NCI-H526 treated with DMSO at 0.1 percent for 48 hours (cell line): Measurements from ENCODE around the gene TNFAIP1.

Source experiments
- DNase-seq: peaks from one replicate; lab custom pipeline; 2025; lab: John Stamatoyannopoulos, UW

Gene TNFAIP1

GRCh38 chr17:28346199-28346580 is 10.6 kb downstream of the TNFAIP1 start:
- DNase-seq, result no peak

GRCh38 chr17:28346746-28347246 is 11.2 kb downstream of the TNFAIP1 start:
- DNase-seq, result no peak

- DNase-seq, result no peak
Measured at GRCh38 chr17:28347261-28347891, 11.8 kb downstream of the TNFAIP1 start.

GRCh38 chr17:28348979-28349378 is 13.4 kb downstream of the TNFAIP1 start:
- no peak for DNase-seq

- no peak for DNase-seq
Measured at GRCh38 chr17:28350271-28350670, 14.7 kb downstream of the TNFAIP1 start.

- DNase-seq, result peak; percentile 94
Measured at GRCh38 chr17:28357061-28357900, 21.7 kb downstream of the TNFAIP1 start, which contains the start of gene POLDIP2. TSS of gene POLDIP2 (minus strand) at chr17:28357527. CDS start at chr17:28357448, 79 bp downstream.

GRCh38 chr17:28357901-28358197 is 22.3 kb downstream of the TNFAIP1 start:
- DNase-seq, result no peak

- DNase-seq, result no peak
Measured at GRCh38 chr17:28363186-28363585, 27.6 kb downstream of the TNFAIP1 start.

- no peak for DNase-seq
Measured at GRCh38 chr17:28363776-28364650, 28.5 kb downstream of the TNFAIP1 start.

- DNase-seq, result no peak
Measured at GRCh38 chr17:28364665-28365363, 29.3 kb downstream of the TNFAIP1 start, which contains the start of gene SEBOX. TSS of gene SEBOX (minus strand) at chr17:28365199. CDS start at chr17:28365151, 48 bp downstream.

GRCh38 chr17:28365487-28365886 is 29.9 kb downstream of the TNFAIP1 start:
- DNase-seq, result no peak

- no peak for DNase-seq
Measured at GRCh38 chr17:28366605-28367004, 31.0 kb downstream of the TNFAIP1 start.

GRCh38 chr17:28367641-28368305 is 32.2 kb downstream of the TNFAIP1 start:
- DNase-seq, result no peak

GRCh38 chr17:28368306-28368831 is 32.8 kb downstream of the TNFAIP1 start:
- DNase-seq, result no peak

- no peak for DNase-seq
Measured at GRCh38 chr17:28368915-28369683, 33.5 kb downstream of the TNFAIP1 start.

- DNase-seq, result no peak
Measured at GRCh38 chr17:28369684-28370034, 34.1 kb downstream of the TNFAIP1 start.

GRCh38 chr17:28370035-28370743 is 34.6 kb downstream of the TNFAIP1 start, which contains the start of gene VTN:
TSS of gene VTN (minus strand) at chr17:28370307. CDS start at chr17:28370203, 104 bp downstream.
- no peak for DNase-seq

- no peak for DNase-seq
Measured at GRCh38 chr17:28370744-28371103, 35.2 kb downstream of the TNFAIP1 start.
